Measurements from ENCODE around the gene DRC7. TPM values are rescaled to one million over a fixed set of nuclear protein-coding genes. Genes with fewer than 3 reads are reported as not detected.

DRC7 gene
- total RNA-seq, 1 donor from 2014 or later = not detected

- no peak for DNase-seq (ENCODE audit: low spot score)
These were observed 18.7 kb upstream of the DRC7 start for GRCh38 chr16:57675741-57676551.

GRCh38 chr16:57676553-57677085, 18.0 kb upstream of the DRC7 start:
- no peak for DNase-seq (ENCODE audit: low spot score)

GRCh38 chr16:57677622-57678369, 16.8 kb upstream of the DRC7 start:
- DNase-seq (ENCODE audit: low spot score) = no peak

GRCh38 chr16:57679016-57679415, 15.6 kb upstream of the DRC7 start:
- no peak for DNase-seq (ENCODE audit: low spot score)

- DNase-seq (ENCODE audit: low spot score) = no peak
These were observed 14.7 kb upstream of the DRC7 start for GRCh38 chr16:57679767-57680482.

GRCh38 chr16:57680842-57681375, 13.7 kb upstream of the DRC7 start:
- no peak for DNase-seq (ENCODE audit: low spot score)

GRCh38 chr16:57681950-57682728, 12.5 kb upstream of the DRC7 start:
- DNase-seq (ENCODE audit: low spot score) = no peak

- DNase-seq (ENCODE audit: low spot score) = no peak
These were observed 11.6 kb upstream of the DRC7 start for GRCh38 chr16:57682809-57683635.

GRCh38 chr16:57683636-57684545, 10.7 kb upstream of the DRC7 start:
- no peak for DNase-seq (ENCODE audit: low spot score)

GRCh38 chr16:57684626-57685358, 9.8 kb upstream of the DRC7 start:
- DNase-seq (ENCODE audit: low spot score) = no peak

GRCh38 chr16:57685633-57686032, 9.0 kb upstream of the DRC7 start:
- no peak for DNase-seq (ENCODE audit: low spot score)

GRCh38 chr16:57686577-57686976, 8.0 kb upstream of the DRC7 start:
- no peak for DNase-seq (ENCODE audit: low spot score)

GRCh38 chr16:57687363-57687929, 7.2 kb upstream of the DRC7 start:
- no peak for DNase-seq (ENCODE audit: low spot score)

GRCh38 chr16:57688487-57688986, 6.1 kb upstream of the DRC7 start:
- DNase-seq (ENCODE audit: low spot score) = no peak

- DNase-seq (ENCODE audit: low spot score) = no peak
These were observed 5.4 kb upstream of the DRC7 start for GRCh38 chr16:57688987-57689761.

- no peak for DNase-seq (ENCODE audit: low spot score)
These were observed 4.6 kb upstream of the DRC7 start for GRCh38 chr16:57689762-57690558.

Data from mesenteric fat pad (tissue), 1 donor.